ENCODE measurements around the gene VAMP8.
A peak's percentile ranks its signal among the peaks of the same experiment; 100 is the strongest.
"Not testable (repeated sequence)": the region's sequence is repeated elsewhere in the genome, so short reads cannot be mapped to it uniquely, and the experiment has no call there.

The VAMP8 gene

GRCh38 chr2:85598594-85599340 is 21.4 kb downstream of the VAMP8 start:
- no peak for DNase-seq (ENCODE audit: low read depth in 2 of 2)

GRCh38 chr2:85599468-85600234 is 22.3 kb downstream of the VAMP8 start:
- DNase-seq (ENCODE audit: low read depth in 2 of 2) = no peak

GRCh38 chr2:85600235-85600575 is 22.8 kb downstream of the VAMP8 start:
- DNase-seq (ENCODE audit: low read depth in 2 of 2) = no peak

GRCh38 chr2:85600951-85601770 is 23.8 kb downstream of the VAMP8 start:
- DNase-seq (ENCODE audit: low read depth in 2 of 2) = no peak

- DNase-seq (ENCODE audit: low read depth in 2 of 2) = no peak
Observed at GRCh38 chr2:85601771-85602475, 24.5 kb downstream of the VAMP8 start.

GRCh38 chr2:85602476-85603234 is 25.3 kb downstream of the VAMP8 start, which contains the start of gene TMEM150A:
Gene TMEM150A (minus strand): TSS chr2:85602698. CDS start chr2:85601948, 750 bp downstream.
- peak; percentile 70 to 88 for DNase-seq (ENCODE audit: low read depth in 2 of 2)

GRCh38 chr2:85604133-85604444 is 26.7 kb downstream of the VAMP8 start:
- not testable (repeated sequence) for DNase-seq (ENCODE audit: low read depth in 2 of 2)

GRCh38 chr2:85604568-85605339 is 27.4 kb downstream of the VAMP8 start:
- no peak for DNase-seq (ENCODE audit: low read depth in 2 of 2)

- DNase-seq (ENCODE audit: low read depth in 2 of 2) = no peak
Observed at GRCh38 chr2:85605406-85606115, 28.2 kb downstream of the VAMP8 start.

GRCh38 chr2:85606116-85606455 is 28.7 kb downstream of the VAMP8 start:
- DNase-seq (ENCODE audit: low read depth in 2 of 2) = no peak

GRCh38 chr2:85607268-85608215 is 30.2 kb downstream of the VAMP8 start:
- DNase-seq (ENCODE audit: low read depth in 2 of 2) = no peak

- DNase-seq (ENCODE audit: low read depth in 2 of 2) = no peak
Observed at GRCh38 chr2:85611217-85611704, 33.9 kb downstream of the VAMP8 start.

GRCh38 chr2:85611705-85612587 is 34.6 kb downstream of the VAMP8 start, which contains the start of gene C2orf68:
Gene C2orf68 (minus strand): TSS chr2:85612066. CDS start chr2:85611984, 82 bp downstream.
- DNase-seq (ENCODE audit: low read depth in 2 of 2) = peak; percentile 60 to 78

GRCh38 chr2:85613717-85614515 is 36.5 kb downstream of the VAMP8 start:
- no peak for DNase-seq (ENCODE audit: low read depth in 2 of 2)

GRCh38 chr2:85614757-85615156 is 37.4 kb downstream of the VAMP8 start:
- DNase-seq (ENCODE audit: low read depth in 2 of 2) = not testable (repeated sequence)

GRCh38 chr2:85615413-85615728 is 38.0 kb downstream of the VAMP8 start:
- DNase-seq (ENCODE audit: low read depth in 2 of 2) = no peak

GRCh38 chr2:85617723-85618122 is 40.3 kb downstream of the VAMP8 start:
- DNase-seq (ENCODE audit: low read depth in 2 of 2) = not testable (repeated sequence)
